ENCODE data around the gene LHFPL5. TPM values are rescaled to one million over a fixed set of nuclear protein-coding genes. Genes with fewer than 3 reads are reported as not detected.

The LHFPL5 gene
- total and polyA plus RNA-seq, 9 donors = 0.19 TPM; not detected in 8

GRCh38 chr6:35790683-35791082 lies 14.5 kb upstream of the LHFPL5 start:
- Histone ChIP-seq H3K27ac (ENCODE audit: low read length) (no peak overlapping the region), H3K27me3 (ENCODE audit: control insufficient read depth, insufficient read depth, low read length) (peaks cover 25% of the 10 kb centered on the region), H3K4me1 (ENCODE audit: control insufficient read depth, insufficient read depth, low read length) (no peaks in the 10 kb centered on the region), H3K4me3 (ENCODE audit: low read length) (no peak overlapping the region), H3K36me3 (ENCODE audit: control insufficient read depth, insufficient read depth, low read length) (no peaks in the 10 kb centered on the region), H3K9me3 (replicated peaks; ENCODE audit: control insufficient read depth, low read depth, low read length) (no peaks in the 10 kb centered on the region)
- 83% methylated on average over 5 of the region's 5 CpGs for WGBS (ENCODE audit: insufficient coverage)
- no peak for DNase-seq

GRCh38 chr6:35794536-35795452 lies 10.4 kb upstream of the LHFPL5 start:
- no peaks in the 10 kb centered on the region for H3K9me3 ChIP-seq (replicated peaks; ENCODE audit: control insufficient read depth, low read depth, low read length)
- DNase-seq = no peak
- H3K27ac ChIP-seq (ENCODE audit: low read length) = no peak overlapping the region
- peaks cover 12% of the 10 kb centered on the region for H3K27me3 ChIP-seq (ENCODE audit: control insufficient read depth, insufficient read depth, low read length)
- H3K4me3 ChIP-seq (ENCODE audit: low read length) = no peak overlapping the region
- 88% methylated on average over 10 of the region's 17 CpGs for WGBS (ENCODE audit: insufficient coverage)
- no peaks in the 10 kb centered on the region for H3K36me3 ChIP-seq (ENCODE audit: control insufficient read depth, insufficient read depth, low read length)
- H3K4me1 ChIP-seq (ENCODE audit: control insufficient read depth, insufficient read depth, low read length) = no peaks in the 10 kb centered on the region

GRCh38 chr6:35795453-35796071 lies 9.6 kb upstream of the LHFPL5 start:
- H3K27ac ChIP-seq (ENCODE audit: low read length) = no peak overlapping the region
- no peaks in the 10 kb centered on the region for H3K9me3 ChIP-seq (replicated peaks; ENCODE audit: control insufficient read depth, low read depth, low read length)
- H3K4me1 ChIP-seq (ENCODE audit: control insufficient read depth, insufficient read depth, low read length) = no peaks in the 10 kb centered on the region
- 92% methylated on average over 6 of the region's 11 CpGs for WGBS (ENCODE audit: insufficient coverage)
- peaks cover 12% of the 10 kb centered on the region for H3K27me3 ChIP-seq (ENCODE audit: control insufficient read depth, insufficient read depth, low read length)
- no peak overlapping the region for H3K4me3 ChIP-seq (ENCODE audit: low read length)
- H3K36me3 ChIP-seq (ENCODE audit: control insufficient read depth, insufficient read depth, low read length) = no peaks in the 10 kb centered on the region
- DNase-seq = no peak

- Histone ChIP-seq H3K9me3 (replicated peaks; ENCODE audit: control insufficient read depth, low read depth, low read length) (no peaks in the 10 kb centered on the region), H3K27me3 (ENCODE audit: control insufficient read depth, insufficient read depth, low read length) (peaks cover 12% of the 10 kb centered on the region), H3K4me1 (ENCODE audit: control insufficient read depth, insufficient read depth, low read length) (no peaks in the 10 kb centered on the region), H3K4me3 (ENCODE audit: low read length) (no peak overlapping the region), H3K36me3 (ENCODE audit: control insufficient read depth, insufficient read depth, low read length) (no peaks in the 10 kb centered on the region), H3K27ac (ENCODE audit: low read length) (no peak overlapping the region)
- 90% methylated on average over 2 of the region's 4 CpGs for WGBS (ENCODE audit: insufficient coverage)
- DNase-seq = no peak
These were observed 8.9 kb upstream of the LHFPL5 start for GRCh38 chr6:35796236-35796635.

- Histone ChIP-seq H3K4me1 (ENCODE audit: control insufficient read depth, insufficient read depth, low read length) (no peaks in the 10 kb centered on the region), H3K27ac (ENCODE audit: low read length) (no peak overlapping the region), H3K9me3 (replicated peaks; ENCODE audit: control insufficient read depth, low read depth, low read length) (no peaks in the 10 kb centered on the region), H3K27me3 (ENCODE audit: control insufficient read depth, insufficient read depth, low read length) (peaks cover 8% of the 10 kb centered on the region), H3K4me3 (ENCODE audit: low read length) (no peak overlapping the region), H3K36me3 (ENCODE audit: control insufficient read depth, insufficient read depth, low read length) (no peaks in the 10 kb centered on the region)
- WGBS (ENCODE audit: insufficient coverage) = 71% methylated on average over 2 of the region's 8 CpGs
- no peak for DNase-seq
These were observed 7.2 kb upstream of the LHFPL5 start for GRCh38 chr6:35797837-35798526.

- Histone ChIP-seq H3K4me1 (ENCODE audit: control insufficient read depth, insufficient read depth, low read length) (no peaks in the 10 kb centered on the region), H3K36me3 (ENCODE audit: control insufficient read depth, insufficient read depth, low read length) (no peaks in the 10 kb centered on the region), H3K27me3 (ENCODE audit: control insufficient read depth, insufficient read depth, low read length) (peaks cover 8% of the 10 kb centered on the region), H3K27ac (ENCODE audit: low read length) (no peak overlapping the region), H3K9me3 (replicated peaks; ENCODE audit: control insufficient read depth, low read depth, low read length) (no peaks in the 10 kb centered on the region), H3K4me3 (ENCODE audit: low read length) (no peak overlapping the region)
- DNase-seq = no peak
- WGBS (ENCODE audit: insufficient coverage) = no CpG with 5 or more reads among the region's 5 CpGs
These were observed 6.4 kb upstream of the LHFPL5 start for GRCh38 chr6:35798706-35799105.

- DNase-seq = no peak
- no peaks in the 10 kb centered on the region for H3K36me3 ChIP-seq (ENCODE audit: control insufficient read depth, insufficient read depth, low read length)
- H3K27ac ChIP-seq (ENCODE audit: low read length) = no peak overlapping the region
- H3K4me1 ChIP-seq (ENCODE audit: control insufficient read depth, insufficient read depth, low read length) = no peaks in the 10 kb centered on the region
- peaks cover 7% of the 10 kb centered on the region for H3K27me3 ChIP-seq (ENCODE audit: control insufficient read depth, insufficient read depth, low read length)
- H3K4me3 ChIP-seq (ENCODE audit: low read length) = no peak overlapping the region
- no peaks in the 10 kb centered on the region for H3K9me3 ChIP-seq (replicated peaks; ENCODE audit: control insufficient read depth, low read depth, low read length)
- WGBS (ENCODE audit: insufficient coverage) = no CpG with 5 or more reads among the region's 3 CpGs
These were observed 4.0 kb upstream of the LHFPL5 start for GRCh38 chr6:35801148-35801547.

GRCh38 chr6:35808688-35809087 lies 3.5 kb downstream of the LHFPL5 start:
- Histone ChIP-seq H3K4me3 (ENCODE audit: low read length) (no peak overlapping the region), H3K27me3 (ENCODE audit: control insufficient read depth, insufficient read depth, low read length) (peaks cover 4% of the 10 kb centered on the region), H3K36me3 (ENCODE audit: control insufficient read depth, insufficient read depth, low read length) (no peaks in the 10 kb centered on the region), H3K4me1 (ENCODE audit: control insufficient read depth, insufficient read depth, low read length) (peaks cover 5% of the 10 kb centered on the region), H3K9me3 (replicated peaks; ENCODE audit: control insufficient read depth, low read depth, low read length) (no peaks in the 10 kb centered on the region), H3K27ac (ENCODE audit: low read length) (no peak overlapping the region)
- WGBS (ENCODE audit: insufficient coverage) = 27% methylated on average over 3 of the region's 3 CpGs
- DNase-seq = peak; percentile 12

- no peak for DNase-seq
- H3K27me3 ChIP-seq (ENCODE audit: control insufficient read depth, insufficient read depth, low read length) = peaks cover 4% of the 10 kb centered on the region
- H3K36me3 ChIP-seq (ENCODE audit: control insufficient read depth, insufficient read depth, low read length) = no peaks in the 10 kb centered on the region
- no peak overlapping the region for H3K4me3 ChIP-seq (ENCODE audit: low read length)
- peaks cover 5% of the 10 kb centered on the region for H3K4me1 ChIP-seq (ENCODE audit: control insufficient read depth, insufficient read depth, low read length)
- 60% methylated on average over 2 of the region's 5 CpGs for WGBS (ENCODE audit: insufficient coverage)
- H3K27ac ChIP-seq (ENCODE audit: low read length) = no peak overlapping the region
- H3K9me3 ChIP-seq (replicated peaks; ENCODE audit: control insufficient read depth, low read depth, low read length) = no peaks in the 10 kb centered on the region
These were observed 4.7 kb downstream of the LHFPL5 start for GRCh38 chr6:35809809-35810208.
